ENCODE data around the gene CACUL1.

DNA sequence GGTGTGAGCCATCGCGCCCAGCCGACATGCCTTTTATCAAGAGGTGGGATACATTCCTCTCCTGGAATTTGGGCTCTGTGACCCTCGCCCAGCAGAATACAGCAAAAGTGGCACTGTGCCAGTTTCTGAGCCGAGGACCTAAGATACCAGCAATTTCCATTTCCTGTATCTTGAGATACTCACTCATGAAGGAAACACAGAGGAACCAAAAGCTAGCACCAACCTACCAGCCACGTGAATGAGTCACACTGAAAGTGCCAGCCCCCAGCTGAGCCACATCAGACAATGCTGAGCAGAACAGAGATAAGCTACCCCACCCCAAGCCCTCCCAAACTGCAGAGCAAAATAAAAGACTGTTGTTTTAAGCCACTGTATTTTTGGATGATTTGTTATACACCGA, 56.3 kb downstream of the CACUL1 start:
- TF ChIP-seq EZH2phosphoT487 (IDR thresholded peaks at IDR 0.05; ENCODE audit: low read depth): no peak
- TF ChIP-seq, protein P1, sequence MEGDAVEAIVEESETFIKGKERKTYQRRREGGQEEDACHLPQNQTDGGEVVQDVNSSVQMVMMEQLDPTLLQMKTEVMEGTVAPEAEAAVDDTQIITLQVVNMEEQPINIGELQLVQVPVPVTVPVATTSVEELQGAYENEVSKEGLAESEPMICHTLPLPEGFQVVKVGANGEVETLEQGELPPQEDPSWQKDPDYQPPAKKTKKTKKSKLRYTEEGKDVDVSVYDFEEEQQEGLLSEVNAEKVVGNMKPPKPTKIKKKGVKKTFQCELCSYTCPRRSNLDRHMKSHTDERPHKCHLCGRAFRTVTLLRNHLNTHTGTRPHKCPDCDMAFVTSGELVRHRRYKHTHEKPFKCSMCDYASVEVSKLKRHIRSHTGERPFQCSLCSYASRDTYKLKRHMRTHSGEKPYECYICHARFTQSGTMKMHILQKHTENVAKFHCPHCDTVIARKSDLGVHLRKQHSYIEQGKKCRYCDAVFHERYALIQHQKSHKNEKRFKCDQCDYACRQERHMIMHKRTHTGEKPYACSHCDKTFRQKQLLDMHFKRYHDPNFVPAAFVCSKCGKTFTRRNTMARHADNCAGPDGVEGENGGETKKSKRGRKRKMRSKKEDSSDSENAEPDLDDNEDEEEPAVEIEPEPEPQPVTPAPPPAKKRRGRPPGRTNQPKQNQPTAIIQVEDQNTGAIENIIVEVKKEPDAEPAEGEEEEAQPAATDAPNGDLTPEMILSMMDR (IDR thresholded peaks at IDR 0.05; ENCODE audit: low read depth, low read length): no peak

All from OCI-LY3 (cell line).